GM12878 (cell line): Measurements from ENCODE around the gene KLF6. TPM values are rescaled to one million over a fixed set of nuclear protein-coding genes. Genes with fewer than 3 reads are reported as not detected.

ENCODE experiments used
- ATAC-seq: fragments of 200-7000 bp; cut with Tn5 transposase; 3 replicates; pipeline ENCODE4 v1.9.1; 2020; ENCODE audit warnings: mild to moderate bottlenecking, moderate library complexity
- BruUV-seq: library from RNA; stranded (reverse); fragments of 400-500 nt; replicated peaks from 2 replicates; lab custom pipeline; 2021; lab: Mats Ljungman, UMichigan
- CTCF ChIA-PET: fragments of 300-600 bp; sonication (Branson Sonifier 250); formaldehyde crosslinking; extraction: SDS; loops from one replicate; lab custom pipeline; 2021; ENCODE audit warnings: inconsistent platforms; lab: Yijun Ruan, JAX
- POLR2A ChIA-PET: fragments of 350-600 bp; formaldehyde crosslinking; extraction: SDS; loops from one replicate; lab custom pipeline; 2021; ENCODE audit warnings: inconsistent platforms; lab: Charles Lee
- RAD21 ChIA-PET: fragments of 300-600 bp; sonication (Branson Sonifier 250); formaldehyde crosslinking; loops from one replicate; lab custom pipeline; 2023; ENCODE audit warnings: antibody characterized with exemption; ENCODE audit not compliant: unreplicated experiment; lab: Charles Lee
- SMC1A ChIA-PET: fragments of 300-600 bp; sonication (Branson Sonifier 250); formaldehyde crosslinking; loops from one replicate; lab custom pipeline; 2023; ENCODE audit not compliant: unreplicated experiment, uncharacterized antibody; lab: Charles Lee
- DNase-seq: peaks from one replicate; pipeline ENCODE4 v3.0.0-alpha.2; 2011; ENCODE audit warnings: low read depth, low spot score
- FAIRE-seq: peaks from 3 replicates; lab custom pipeline; 2011; peaks lifted over from hg19 to GRCh38; lab: Jason Lieb, UNC
- H2AFZ ChIP-seq: 2 replicates; pipeline ENCODE4 v1.6.0; 2011; ENCODE audit warnings: low read depth, low read length, control low read depth; ENCODE audit not compliant: control insufficient read depth
- H3K27ac ChIP-seq: 2 replicates; pipeline ENCODE4 v1.5.1; 2011; ENCODE audit warnings: control low read depth; ENCODE audit not compliant: control insufficient read depth, insufficient read depth
- H3K27me3 ChIP-seq, 2 experiments: replicated peaks in 1 of 2; 2 replicates each; pipeline versions ENCODE4 v1.6.0 to v1.6.1; 2011; ENCODE audit warnings: low read length in 1 of 2; ENCODE audit not compliant: control insufficient read depth in 2 of 2, insufficient read depth in 2 of 2
- H3K36me3 ChIP-seq, 2 experiments: 2 replicates each; pipeline ENCODE4 v1.5.1; 2011; ENCODE audit warnings: low read length in 1 of 2; ENCODE audit not compliant: control insufficient read depth in 2 of 2, insufficient read depth in 2 of 2
- H3K4me1 ChIP-seq: 2 replicates; pipeline ENCODE4 v1.6.1; 2011; ENCODE audit warnings: mild to moderate bottlenecking, low read length, moderate library complexity, mixed read lengths; ENCODE audit not compliant: control insufficient read depth, insufficient read depth
- H3K4me2 ChIP-seq: 2 replicates; pipeline ENCODE4 v1.6.0; 2011; ENCODE audit warnings: control low read depth; ENCODE audit not compliant: control insufficient read depth, insufficient read depth
- H3K4me3 ChIP-seq: fragments of 200-600 bp; sonication (generic); 2 replicates; pipeline ENCODE4 v1.5.1; 2016
- H3K79me2 ChIP-seq: 2 replicates; pipeline ENCODE4 v1.6.0; 2011; ENCODE audit warnings: low read length; ENCODE audit not compliant: control insufficient read depth, insufficient read depth
- H3K9ac ChIP-seq: 2 replicates; pipeline ENCODE4 v1.8.0; 2011; ENCODE audit warnings: low read length, control low read depth, mixed read lengths; ENCODE audit not compliant: control insufficient read depth, insufficient read depth
- H3K9me3 ChIP-seq: replicated peaks from 3 replicates; pipeline ENCODE4 v1.5.1; 2011; ENCODE audit warnings: mild to moderate bottlenecking, low read length; ENCODE audit not compliant: control insufficient read depth, insufficient read depth
- H4K20me1 ChIP-seq: 2 replicates; pipeline ENCODE4 v1.6.0; 2011; ENCODE audit not compliant: control insufficient read depth, insufficient read depth
- BRCA1 ChIP-seq: IDR thresholded peaks from 2 replicates; pipeline ENCODE4 v1.6.1; 2011; ENCODE audit warnings: low read depth, low read length, improper control_type of control experiment
- MTA2 ChIP-seq: fragments of 450-650 bp; IDR thresholded peaks from 2 replicates; pipeline ENCODE4 v1.6.1; 2016; ENCODE audit warnings: low read depth, mild to moderate bottlenecking, moderate library complexity
- NFYA ChIP-seq: IDR thresholded peaks from 2 replicates; pipeline ENCODE4 v1.6.1; 2011; ENCODE audit warnings: low read depth, mild to moderate bottlenecking, low read length, improper control_type of control experiment, borderline replicate concordance
- RBBP5 ChIP-seq: fragments of 200-600 bp; sonication (generic); conservative IDR thresholded peaks from 2 replicates; pipeline ENCODE4 v1.6.1; 2016
- RFX5 ChIP-seq: IDR thresholded peaks from 2 replicates; pipeline ENCODE4 v1.6.1; 2011; ENCODE audit warnings: low read depth, low read length, improper control_type of control experiment
- WGBS: methylation state at CpG from one replicate; pipeline ENCODE4 v1.1.6; 2016; ENCODE audit warnings: low lambda C conversion rate; ENCODE audit not compliant: insufficient replicate concordance, insufficient coverage; ENCODE audit errors: missing lambda C conversion rate; 5-methylcytosine and 5-hydroxymethylcytosine counted together
- in situ Hi-C: fragments of 300-500 bp; cut with MboI; formaldehyde crosslinking; loops from 9 replicates; pipeline ENCODE4 v1.14.3; 2018; ENCODE audit warnings: mixed read lengths
- intact Hi-C: fragments of 100-400 bp; cut with micrococcal nuclease; formaldehyde crosslinking; loops from one replicate; pipeline ENCODE4 v1.14.2; 2022; ENCODE audit not compliant: unreplicated experiment
- polyA plus RNA-seq, 11 experiments: library from polyadenylated mRNA; depleted of rRNA in 4 of 11; unstranded in 6 of 11; stranded (reverse) in 5 of 11; fragments of >200 nt; fragmentation: Nextera tagmentation in 4 of 11; fragmentation: Illumina TruSeq in 1 of 11; extraction: Ambion mirVana in 4 of 11; extraction: Trizol in 1 of 11; gene quantifications; 1 replicate in 1 of 11; 2 replicates in 10 of 11; pipeline versions ENCODE4 v1.2.1 to v1.2.3, GENCODE V29; 2011 to 2016; ENCODE audit warnings: inconsistent platforms in 2 of 11, missing spikeins in 2 of 11, low read depth in 1 of 11
- total RNA-seq, 4 experiments: library from RNA; depleted of rRNA in 3 of 4; stranded (reverse); fragments of >200 nt in 3 of 4; fragmentation: Illumina TruSeq in 1 of 4; extraction: Trizol in 1 of 4; gene quantifications; 2 replicates each; pipeline versions ENCODE4 v1.2.1 to v1.2.3, GENCODE V29; 2013 to 2021
- TF ChIP-seq, protein P1 (sequence below): fragments of 450-650 bp; IDR thresholded peaks from 2 replicates; pipeline ENCODE4 v1.6.1; 2018; ENCODE audit warnings: mild to moderate bottlenecking, low read depth, moderate library complexity; ENCODE audit not compliant: partially characterized antibody

KLF6 gene
- total and polyA plus RNA-seq, 10 of the 15 experiments (the other 5 are each of a cell fraction or from before 2014, with no cell fraction given): 7.4 to 54.1 (median 23.5) TPM

DNA sequence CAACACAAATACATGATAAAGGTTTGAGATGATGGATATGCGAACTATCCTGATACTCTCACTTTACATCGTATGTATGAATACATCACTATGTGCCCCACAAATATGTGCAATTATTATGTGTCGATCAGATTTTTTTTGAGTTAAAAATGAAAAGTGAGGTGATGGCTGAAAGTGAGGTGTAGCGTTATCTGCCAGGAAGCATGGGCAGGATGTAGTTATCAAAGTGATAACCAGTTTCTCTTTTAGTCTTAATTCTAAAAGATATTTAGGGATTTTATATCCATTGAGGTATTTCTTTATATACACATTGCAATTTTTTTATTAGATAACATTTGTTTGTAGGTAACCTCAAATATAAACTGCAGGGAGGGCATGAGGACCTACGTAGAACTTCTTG, 15.6 kb upstream of the KLF6 start:
- H3K36me3 ChIP-seq: no peaks in the 10 kb centered on the region
- in situ Hi-C loops (no loop called here), intact Hi-C loops (no loop called here)
- no peak for ATAC-seq
- ChIA-PET CTCF (interaction anchor here (0.5 to 1.6 kb wide), 4 partner anchors 10 to 133 kb away, joined by 3 to 4 read pairs (median 4); no protein-coding TSS in a partner anchor), SMC1A (interaction anchor here (1.0 to 1.8 kb wide), 5 partner anchors 10 to 50 kb away, joined by 4 to 7 read pairs (median 4); partner anchors contain the start of gene KLF6), POLR2A (interaction anchor here (0.7 to 1.9 kb wide), 2 partner anchors 11 to 15 kb away, joined by 3 to 9 read pairs; partner anchors contain the start of gene KLF6), RAD21 (interaction anchor here (0.8 to 0.9 kb wide), 2 partner anchors 18 to 187 kb away, joined by 3 read pairs; no protein-coding TSS in a partner anchor)
- H2AFZ ChIP-seq: no peak overlapping the region
- H4K20me1 ChIP-seq: no peaks in the 10 kb centered on the region
- no peak overlapping the region for H3K4me3 ChIP-seq
- H3K9ac ChIP-seq: no peak overlapping the region
- BruUV-seq: no TSS peak
- no peaks in the 10 kb centered on the region for H3K27me3 ChIP-seq
- TF ChIP-seq, protein P1, sequence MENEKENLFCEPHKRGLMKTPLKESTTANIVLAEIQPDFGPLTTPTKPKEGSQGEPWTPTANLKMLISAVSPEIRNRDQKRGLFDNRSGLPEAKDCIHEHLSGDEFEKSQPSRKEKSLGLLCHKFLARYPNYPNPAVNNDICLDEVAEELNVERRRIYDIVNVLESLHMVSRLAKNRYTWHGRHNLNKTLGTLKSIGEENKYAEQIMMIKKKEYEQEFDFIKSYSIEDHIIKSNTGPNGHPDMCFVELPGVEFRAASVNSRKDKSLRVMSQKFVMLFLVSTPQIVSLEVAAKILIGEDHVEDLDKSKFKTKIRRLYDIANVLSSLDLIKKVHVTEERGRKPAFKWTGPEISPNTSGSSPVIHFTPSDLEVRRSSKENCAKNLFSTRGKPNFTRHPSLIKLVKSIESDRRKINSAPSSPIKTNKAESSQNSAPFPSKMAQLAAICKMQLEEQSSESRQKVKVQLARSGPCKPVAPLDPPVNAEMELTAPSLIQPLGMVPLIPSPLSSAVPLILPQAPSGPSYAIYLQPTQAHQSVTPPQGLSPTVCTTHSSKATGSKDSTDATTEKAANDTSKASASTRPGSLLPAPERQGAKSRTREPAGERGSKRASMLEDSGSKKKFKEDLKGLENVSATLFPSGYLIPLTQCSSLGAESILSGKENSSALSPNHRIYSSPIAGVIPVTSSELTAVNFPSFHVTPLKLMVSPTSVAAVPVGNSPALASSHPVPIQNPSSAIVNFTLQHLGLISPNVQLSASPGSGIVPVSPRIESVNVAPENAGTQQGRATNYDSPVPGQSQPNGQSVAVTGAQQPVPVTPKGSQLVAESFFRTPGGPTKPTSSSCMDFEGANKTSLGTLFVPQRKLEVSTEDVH: no peak
- TF ChIP-seq BRCA1: no peak
- over 99% methylated on average over 5 of the region's 5 CpGs for WGBS
- DNase-seq: no peak
- no peaks in the 10 kb centered on the region for H3K9me3 ChIP-seq
- no peak overlapping the region for H3K27ac ChIP-seq
- H3K4me2 ChIP-seq: no peak overlapping the region
- H3K4me1 ChIP-seq: peaks cover 12% of the 10 kb centered on the region
- H3K79me2 ChIP-seq: no peaks in the 10 kb centered on the region
- no peak for FAIRE-seq

DNA sequence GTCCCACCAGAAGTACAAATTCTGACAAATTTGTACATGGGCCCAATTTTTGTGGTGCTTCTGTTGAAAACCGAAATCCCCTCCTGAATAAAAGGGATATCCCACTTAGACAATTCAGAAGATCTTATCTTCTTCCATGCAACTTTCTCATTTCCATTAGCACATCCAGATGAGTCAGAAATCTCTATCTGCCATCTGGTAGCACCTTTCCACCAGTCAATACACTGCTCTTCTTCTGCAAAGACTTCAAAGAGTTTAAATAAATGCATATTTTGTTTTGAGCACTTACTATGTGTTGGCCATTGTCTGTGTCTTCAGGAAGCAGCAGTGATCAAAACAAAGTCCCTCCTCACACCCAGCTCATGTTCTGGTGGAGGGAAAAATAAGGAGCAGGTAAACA, 12.7 kb upstream of the KLF6 start:
- ChIA-PET SMC1A (interaction anchor here (1.0 to 1.5 kb wide), 2 partner anchors 9 to 10 kb away, joined by 4 to 6 read pairs; no protein-coding TSS in a partner anchor), RAD21 (no interaction called here), CTCF (interaction anchor here (1.0 kb wide), 1 partner anchor 9 kb away, joined by 4 read pairs; no protein-coding TSS in a partner anchor), POLR2A (no interaction called here)
- FAIRE-seq (no peak), DNase-seq (no peak), ATAC-seq (no peak)
- Histone ChIP-seq H3K27ac (no peak overlapping the region), H3K9ac (no peak overlapping the region), H4K20me1 (no peaks in the 10 kb centered on the region), H3K9me3 (peaks cover 1% of the 10 kb centered on the region; the same call in 1 of the 3 replicates), H3K4me2 (no peak overlapping the region), H3K4me1 (no peaks in the 10 kb centered on the region), H3K79me2 (no peaks in the 10 kb centered on the region), H3K36me3 (no peaks in the 10 kb centered on the region), H2AFZ (no peak overlapping the region), H3K27me3 (no peaks in the 10 kb centered on the region), H3K4me3 (no peak overlapping the region)
- WGBS: 67% methylated on average over 1 of the region's 1 CpG
- TF ChIP-seq MTA2 (no peak), RFX5 (no peak), NFYA (no peak), RBBP5 (no peak)
- intact Hi-C loops (no loop called here), in situ Hi-C loops (no loop called here)
- no TSS peak for BruUV-seq
